Astrocyte of the cerebellum (primary cell): ENCODE measurements around the gene TEKT5.

Experiments
- DNase-seq: peaks from one replicate; pipeline ENCODE4 v3.0.0-alpha.2; 2011; ENCODE audit warnings: low read depth
- H3K4me3 ChIP-seq: 2 replicates; pipeline ENCODE4 v1.5.1; 2011; ENCODE audit warnings: mild to moderate bottlenecking, low read depth, low read length, moderate library complexity
- in situ Hi-C: cut with HindIII; loops from 2 replicates; pipeline ENCODE4 v1.10.0; 2017; ENCODE audit warnings: low sequenced_read_pairs
- TF ChIP-seq, protein P1 (sequence below): IDR thresholded peaks from 2 replicates; pipeline ENCODE4 v1.5.1; 2012; ENCODE audit warnings: low read length, low read depth, moderate library complexity, mild to moderate bottlenecking; ENCODE audit errors: missing control alignments

Gene TEKT5

DNA sequence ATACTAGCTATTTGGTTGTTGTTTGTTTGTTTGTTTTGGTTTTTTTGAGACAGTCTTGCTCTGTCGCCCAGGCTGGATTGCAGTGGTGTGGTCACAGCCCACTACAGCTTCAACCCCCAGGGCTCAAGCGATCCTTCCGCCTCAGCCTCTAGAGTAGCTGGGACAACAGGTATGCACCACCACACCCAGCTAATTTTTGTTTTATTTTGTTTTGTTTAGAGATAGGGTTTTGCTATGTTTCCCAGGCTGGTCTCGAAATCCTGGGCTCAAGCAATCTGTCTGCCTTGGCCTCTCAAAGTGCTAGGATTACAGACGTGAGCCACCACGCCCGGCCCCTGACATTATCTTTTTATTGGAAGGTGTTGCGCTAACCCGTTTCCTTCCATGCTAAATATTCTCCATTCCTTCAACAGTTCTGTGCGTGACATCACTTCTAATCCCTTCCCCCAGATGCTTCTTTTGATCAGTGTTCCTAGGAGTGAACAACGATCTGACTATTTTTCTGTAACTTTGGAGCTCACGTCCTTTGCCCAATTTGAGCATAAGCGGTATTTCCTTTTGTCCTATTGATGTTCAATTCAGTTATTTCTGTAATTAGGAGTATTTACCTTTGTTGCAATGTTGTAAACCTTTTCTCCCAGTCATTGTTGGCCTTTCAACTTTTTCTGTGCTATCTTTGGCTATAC is 84.1 kb downstream of the TEKT5 start:
- in situ Hi-C loops: no loop called here
- no peak for DNase-seq
- H3K4me3 ChIP-seq: no peak overlapping the region
- TF ChIP-seq, protein P1, sequence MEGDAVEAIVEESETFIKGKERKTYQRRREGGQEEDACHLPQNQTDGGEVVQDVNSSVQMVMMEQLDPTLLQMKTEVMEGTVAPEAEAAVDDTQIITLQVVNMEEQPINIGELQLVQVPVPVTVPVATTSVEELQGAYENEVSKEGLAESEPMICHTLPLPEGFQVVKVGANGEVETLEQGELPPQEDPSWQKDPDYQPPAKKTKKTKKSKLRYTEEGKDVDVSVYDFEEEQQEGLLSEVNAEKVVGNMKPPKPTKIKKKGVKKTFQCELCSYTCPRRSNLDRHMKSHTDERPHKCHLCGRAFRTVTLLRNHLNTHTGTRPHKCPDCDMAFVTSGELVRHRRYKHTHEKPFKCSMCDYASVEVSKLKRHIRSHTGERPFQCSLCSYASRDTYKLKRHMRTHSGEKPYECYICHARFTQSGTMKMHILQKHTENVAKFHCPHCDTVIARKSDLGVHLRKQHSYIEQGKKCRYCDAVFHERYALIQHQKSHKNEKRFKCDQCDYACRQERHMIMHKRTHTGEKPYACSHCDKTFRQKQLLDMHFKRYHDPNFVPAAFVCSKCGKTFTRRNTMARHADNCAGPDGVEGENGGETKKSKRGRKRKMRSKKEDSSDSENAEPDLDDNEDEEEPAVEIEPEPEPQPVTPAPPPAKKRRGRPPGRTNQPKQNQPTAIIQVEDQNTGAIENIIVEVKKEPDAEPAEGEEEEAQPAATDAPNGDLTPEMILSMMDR: no peak

DNA sequence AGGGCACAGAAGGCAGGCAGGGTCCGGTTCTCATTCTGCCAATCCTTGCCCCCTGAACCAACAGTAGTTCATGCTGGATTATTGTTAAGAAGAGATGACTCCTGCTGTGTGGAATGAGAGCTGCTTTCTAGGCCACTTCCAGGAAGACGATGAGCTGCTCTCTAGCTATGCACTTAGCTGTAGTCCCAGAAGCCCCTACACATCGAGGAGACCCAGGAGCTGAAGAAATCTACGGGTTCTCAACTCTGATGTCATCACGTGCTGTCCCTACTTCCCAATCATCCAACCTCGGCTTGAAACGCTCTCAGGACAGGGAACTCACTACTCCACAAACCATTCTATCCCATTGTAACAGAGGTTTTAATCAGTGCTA is 85.3 kb downstream of the TEKT5 start:
- in situ Hi-C loops: loop anchor here (5.0 kb wide), 1 partner anchor 53 kb away; no protein-coding TSS in a partner anchor
- TF ChIP-seq, protein P1: no peak
- no peak overlapping the region for H3K4me3 ChIP-seq
- DNase-seq: no peak

DNA sequence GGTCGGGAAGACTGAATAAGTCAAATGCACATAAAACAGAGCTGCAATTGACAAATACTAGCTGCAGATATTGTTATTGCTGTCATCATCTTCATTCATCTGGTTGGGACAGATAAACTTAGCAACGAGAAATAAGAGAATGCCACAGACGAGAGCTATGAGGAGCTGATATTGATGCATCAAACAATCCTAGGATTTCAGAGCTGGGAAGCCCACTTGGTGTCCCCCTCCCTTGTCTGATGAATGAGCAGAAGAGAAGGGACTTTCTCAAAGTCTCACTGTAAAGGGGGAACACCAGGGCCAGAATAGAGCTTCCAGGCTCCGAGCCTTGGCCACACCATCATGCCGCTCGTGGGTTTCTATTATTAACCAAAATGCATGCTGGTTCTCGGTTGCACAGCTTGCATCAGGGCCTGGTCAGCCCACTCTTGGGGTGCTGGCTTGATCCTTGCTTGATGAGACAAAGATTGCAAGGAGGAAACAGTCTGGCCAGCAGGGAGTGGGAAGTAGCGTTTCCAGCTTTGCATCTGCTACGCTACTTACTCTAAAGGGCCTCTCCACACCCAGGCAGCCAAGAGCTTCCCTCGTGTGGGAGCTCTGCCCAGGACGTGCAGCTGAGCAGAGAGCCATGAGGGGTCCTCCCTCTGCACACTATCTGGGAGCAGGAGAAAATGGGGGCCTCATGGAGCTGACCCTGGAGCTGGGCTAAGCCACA is 85.9 kb downstream of the TEKT5 start:
- no peak for DNase-seq
- in situ Hi-C loops: loop anchor here (5.0 kb wide), 1 partner anchor 53 kb away; no protein-coding TSS in a partner anchor
- TF ChIP-seq, protein P1: no peak
- no peak overlapping the region for H3K4me3 ChIP-seq

DNA sequence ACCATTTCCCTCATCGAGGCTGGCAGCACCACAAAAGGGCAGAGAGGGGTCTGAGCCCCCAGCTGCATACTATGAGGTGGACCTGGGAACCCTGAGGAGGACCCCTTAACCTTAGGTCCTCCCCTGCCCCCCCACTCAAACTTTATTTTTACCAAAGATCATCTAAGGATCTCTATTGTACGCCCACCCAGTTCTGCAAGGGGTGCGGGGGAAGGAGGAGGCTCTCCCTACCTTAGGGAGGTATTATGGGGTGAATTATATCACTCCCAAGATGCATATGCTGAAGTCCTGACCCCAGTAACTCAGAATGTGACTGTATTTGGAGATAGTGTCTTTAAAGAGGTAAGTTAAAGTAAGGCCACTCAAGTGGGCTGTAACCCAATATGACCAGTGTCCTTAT is 87.6 kb downstream of the TEKT5 start:
- no peak for DNase-seq
- TF ChIP-seq, protein P1: no peak
- in situ Hi-C loops: loop anchor here (5.0 kb wide), 1 partner anchor 55 kb away; no protein-coding TSS in a partner anchor
- H3K4me3 ChIP-seq: no peak overlapping the region

DNA sequence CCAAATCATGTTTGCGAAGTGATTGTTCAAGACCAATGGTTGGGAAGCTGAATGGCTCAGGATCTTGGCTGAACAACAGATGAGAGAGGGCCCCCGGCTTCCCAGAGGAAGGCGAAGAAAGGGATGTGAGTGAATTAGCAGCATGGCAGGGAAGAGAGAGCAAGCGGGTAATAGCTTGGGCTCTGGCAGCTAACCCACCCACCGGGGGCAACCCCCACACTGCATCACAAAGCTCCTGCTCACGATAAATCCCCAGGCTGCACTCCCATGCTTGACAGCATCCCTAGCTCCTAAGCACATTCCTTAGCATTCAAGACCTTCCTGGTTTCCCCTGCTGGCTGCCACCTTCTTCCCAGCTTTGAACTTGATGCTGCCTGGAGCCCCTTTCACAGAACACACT is 88.1 kb downstream of the TEKT5 start:
- H3K4me3 ChIP-seq: no peak overlapping the region
- DNase-seq: no peak
- TF ChIP-seq, protein P1: no peak
- in situ Hi-C loops: loop anchor here (5.0 kb wide), 1 partner anchor 56 kb away; no protein-coding TSS in a partner anchor

DNA sequence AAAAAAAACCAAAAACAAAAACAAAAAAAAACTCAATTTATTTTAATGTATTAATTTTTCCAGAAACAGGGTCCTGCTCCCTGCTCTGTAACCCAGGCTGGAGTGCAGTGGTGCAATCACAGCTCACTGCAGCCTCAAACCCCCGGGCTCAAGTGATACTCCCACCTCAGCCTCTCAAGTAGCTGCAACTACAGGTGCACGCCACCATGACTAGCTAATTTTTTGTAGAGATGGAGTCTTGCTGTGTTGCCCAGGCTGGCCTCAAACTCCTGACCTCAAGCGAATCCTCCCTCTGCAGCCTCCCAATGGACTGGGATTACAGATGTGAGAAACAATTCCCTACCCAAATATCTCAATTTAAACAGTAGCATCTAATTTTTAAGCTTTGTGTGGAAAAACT is 89.1 kb downstream of the TEKT5 start:
- no peak for DNase-seq
- in situ Hi-C loops: loop anchor here (5.0 kb wide), 1 partner anchor 57 kb away; no protein-coding TSS in a partner anchor
- H3K4me3 ChIP-seq: no peak overlapping the region
- TF ChIP-seq, protein P1: no peak
